ENCODE measurements around the gene REC8.
A peak's percentile ranks its signal among the peaks of the same experiment; 100 is the strongest.
"Not testable (repeated sequence)": the region's sequence is repeated elsewhere in the genome, so short reads cannot be mapped to it uniquely, and the experiment has no call there.

REC8 gene

DNA sequence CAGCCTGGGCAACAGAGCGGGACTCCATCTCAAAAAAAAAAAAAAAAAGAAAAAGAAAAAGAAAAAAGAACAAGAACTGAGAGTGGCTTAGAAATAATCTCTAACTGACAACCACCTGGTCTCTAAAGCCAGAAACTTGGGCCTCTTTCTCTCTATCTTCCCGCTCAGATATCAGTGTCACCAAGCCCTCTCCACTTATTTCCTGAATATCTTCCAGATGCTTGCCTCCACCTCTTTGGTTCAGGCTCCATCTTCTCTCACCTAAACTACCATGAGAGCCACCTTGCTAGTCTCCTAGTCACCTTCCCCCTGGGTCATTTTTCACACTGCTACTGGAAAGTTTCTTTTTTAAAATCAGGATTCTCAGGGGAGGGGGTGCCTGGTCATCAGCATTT is 25.2 kb downstream of the REC8 start:
- no peak for DNase-seq (ENCODE audit: low read depth in 1 of 2, low spot score in 1 of 2)

DNA sequence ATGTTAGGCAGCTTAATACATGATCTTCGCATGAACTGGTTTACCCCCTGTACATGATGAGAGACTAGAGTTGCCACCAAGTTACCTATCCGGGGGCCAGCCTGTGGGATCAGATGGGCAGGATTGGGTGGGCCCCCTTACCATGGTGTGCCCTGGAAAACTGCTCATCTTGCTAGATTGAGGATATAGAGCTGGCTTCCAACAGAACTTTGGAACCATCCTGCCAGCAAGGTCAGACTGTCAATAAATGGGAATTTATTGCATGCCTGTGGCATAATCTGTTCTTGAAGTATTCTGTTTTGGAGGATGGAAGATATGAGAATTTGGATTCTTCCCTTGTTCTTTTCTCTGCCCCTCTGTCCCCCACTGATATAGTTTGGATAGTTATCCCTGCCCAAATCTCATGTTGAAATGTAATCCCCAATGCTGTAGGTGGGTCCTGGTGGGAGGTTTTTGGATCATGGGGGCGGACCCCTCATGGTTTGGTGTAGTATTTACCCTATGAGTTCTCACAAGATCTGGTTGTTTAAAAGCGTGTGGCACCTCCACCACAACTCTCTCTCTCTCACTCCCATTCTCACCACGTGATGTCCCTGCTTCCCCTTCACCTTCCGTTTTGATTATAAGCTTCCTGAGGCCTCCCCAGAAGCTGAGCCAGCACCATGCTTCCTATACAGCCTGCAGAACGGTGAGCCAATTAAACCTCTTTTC is 27.1 kb downstream of the REC8 start:
- no peak for DNase-seq (ENCODE audit: low read depth in 1 of 2, low spot score in 1 of 2)

GRCh38 chr14:24202538-24202937 is 30.7 kb downstream of the REC8 start:
- not testable (repeated sequence) for DNase-seq (ENCODE audit: low read depth in 1 of 2, low spot score in 1 of 2)

GRCh38 chr14:24203249-24203886 is 31.5 kb downstream of the REC8 start:
- not testable (repeated sequence) for DNase-seq (ENCODE audit: low read depth in 1 of 2, low spot score in 1 of 2)

DNA sequence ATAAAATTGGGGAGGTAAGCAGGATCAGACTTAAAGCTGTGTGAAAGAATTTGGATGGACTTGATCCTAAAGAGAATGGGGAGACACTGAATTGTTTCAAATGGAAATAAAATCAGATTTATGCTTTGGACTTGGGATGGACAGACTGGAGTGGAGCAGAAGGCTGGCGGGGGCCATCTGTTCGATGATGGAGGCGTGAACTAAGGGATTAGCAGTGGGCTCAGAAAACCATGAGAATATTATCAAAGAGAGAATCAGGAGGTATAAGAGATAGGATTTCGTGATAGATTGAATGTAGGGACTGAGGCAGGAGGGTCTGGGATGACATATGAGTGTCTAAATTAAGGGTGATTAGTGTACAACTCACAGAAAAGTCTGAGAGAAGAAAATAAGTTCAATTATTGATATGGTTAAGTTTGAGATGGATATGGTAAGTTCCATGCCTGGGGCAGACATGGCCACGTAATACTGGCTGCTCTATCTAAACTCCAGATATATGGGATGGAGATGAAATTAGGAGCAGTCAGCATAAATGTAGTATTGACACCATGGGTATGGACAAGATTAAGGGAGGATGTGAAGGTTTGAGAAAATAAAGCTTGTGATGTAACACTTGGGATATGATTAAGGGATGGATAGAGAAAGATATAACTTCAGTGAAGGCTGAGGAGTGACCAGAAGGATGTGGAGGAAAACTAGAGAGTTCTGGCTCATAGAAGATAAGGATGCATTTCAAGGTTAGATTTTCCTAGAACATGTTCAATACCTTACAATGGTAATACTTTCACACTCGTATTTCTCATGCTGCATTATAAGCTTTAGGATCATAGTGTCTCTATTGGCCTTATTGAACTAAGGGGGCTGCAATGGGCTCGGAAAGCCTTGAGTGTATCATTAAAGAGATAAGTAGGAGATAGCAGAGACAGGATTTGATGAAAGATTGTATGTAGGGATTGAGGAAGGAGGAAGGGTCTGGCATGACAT is 32.6 kb downstream of the REC8 start:
- no peak for DNase-seq (ENCODE audit: low read depth in 1 of 2, low spot score in 1 of 2)

- DNase-seq (ENCODE audit: low read depth in 1 of 2, low spot score in 1 of 2) = no peak
Measured at GRCh38 chr14:24206260-24207103, 34.6 kb downstream of the REC8 start.

DNA sequence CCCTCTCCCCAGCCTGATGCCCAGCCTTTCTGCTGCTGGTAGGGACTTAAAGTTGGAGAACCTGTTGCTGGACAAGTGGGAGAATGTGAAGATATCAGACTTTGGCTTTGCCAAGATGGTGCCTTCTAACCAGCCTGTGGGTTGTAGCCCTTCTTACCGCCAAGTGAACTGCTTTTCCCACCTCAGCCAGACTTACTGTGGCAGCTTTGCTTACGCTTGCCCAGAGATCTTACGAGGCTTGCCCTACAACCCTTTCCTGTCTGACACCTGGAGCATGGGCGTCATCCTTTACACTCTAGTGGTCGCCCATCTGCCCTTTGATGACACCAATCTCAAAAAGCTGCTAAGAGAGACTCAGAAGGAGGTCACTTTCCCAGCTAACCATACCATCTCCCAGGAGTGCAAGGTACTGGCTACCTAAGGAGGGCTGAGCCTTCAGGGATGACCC is 35.2 kb downstream of the REC8 start:
- DNase-seq (ENCODE audit: low read depth in 1 of 2, low spot score in 1 of 2) = no peak

DNA sequence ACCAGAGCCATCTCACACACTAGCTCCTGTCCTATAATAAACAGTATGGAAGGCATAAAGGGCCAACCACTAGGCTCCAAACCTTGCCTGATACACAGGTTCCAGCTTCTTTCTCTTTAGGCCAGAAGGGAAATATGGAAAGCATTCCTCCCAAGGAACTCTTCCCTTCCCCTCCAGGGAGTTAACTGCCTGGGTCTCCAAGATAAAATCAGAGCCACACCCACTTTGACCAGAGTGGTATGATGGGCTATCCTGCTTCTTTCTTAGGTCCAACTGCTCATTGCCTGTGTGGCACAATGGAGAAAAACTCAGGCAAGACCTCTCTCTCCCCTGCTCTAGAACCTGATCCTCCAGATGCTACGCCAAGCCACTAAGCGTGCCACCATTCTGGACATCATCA is 35.7 kb downstream of the REC8 start:
- no peak for DNase-seq (ENCODE audit: low read depth in 1 of 2, low spot score in 1 of 2)

DNA sequence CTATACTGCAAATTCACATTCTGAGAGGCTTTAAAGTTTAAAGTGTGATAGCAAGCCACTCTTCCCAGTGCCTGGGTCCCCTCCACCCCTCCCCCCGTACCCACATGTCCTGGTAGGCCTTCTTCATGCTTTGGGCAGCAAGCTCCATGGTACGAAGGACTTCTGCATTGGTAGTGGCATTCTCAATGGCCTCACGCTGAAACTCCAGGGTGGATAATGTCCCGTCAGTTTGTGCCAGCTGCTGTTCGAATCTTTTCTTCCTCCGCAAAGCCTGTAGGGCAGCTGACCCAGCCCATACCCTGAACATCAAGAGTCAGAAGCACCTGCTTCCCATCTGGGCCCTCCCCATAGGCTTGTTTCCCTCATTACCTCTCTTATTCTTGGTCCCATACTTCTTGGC is 39.4 kb downstream of the REC8 start:
- no peak for DNase-seq (ENCODE audit: low read depth in 1 of 2, low spot score in 1 of 2)

- peak; percentile 92 to 93 for DNase-seq (ENCODE audit: low read depth in 1 of 2, low spot score in 1 of 2)
Measured at GRCh38 chr14:24212924-24213865, 41.3 kb downstream of the REC8 start, which contains the start of gene CHMP4A. Gene CHMP4A (minus strand): TSS chr14:24213488. CDS start chr14:24213439, 49 bp downstream.

DNA sequence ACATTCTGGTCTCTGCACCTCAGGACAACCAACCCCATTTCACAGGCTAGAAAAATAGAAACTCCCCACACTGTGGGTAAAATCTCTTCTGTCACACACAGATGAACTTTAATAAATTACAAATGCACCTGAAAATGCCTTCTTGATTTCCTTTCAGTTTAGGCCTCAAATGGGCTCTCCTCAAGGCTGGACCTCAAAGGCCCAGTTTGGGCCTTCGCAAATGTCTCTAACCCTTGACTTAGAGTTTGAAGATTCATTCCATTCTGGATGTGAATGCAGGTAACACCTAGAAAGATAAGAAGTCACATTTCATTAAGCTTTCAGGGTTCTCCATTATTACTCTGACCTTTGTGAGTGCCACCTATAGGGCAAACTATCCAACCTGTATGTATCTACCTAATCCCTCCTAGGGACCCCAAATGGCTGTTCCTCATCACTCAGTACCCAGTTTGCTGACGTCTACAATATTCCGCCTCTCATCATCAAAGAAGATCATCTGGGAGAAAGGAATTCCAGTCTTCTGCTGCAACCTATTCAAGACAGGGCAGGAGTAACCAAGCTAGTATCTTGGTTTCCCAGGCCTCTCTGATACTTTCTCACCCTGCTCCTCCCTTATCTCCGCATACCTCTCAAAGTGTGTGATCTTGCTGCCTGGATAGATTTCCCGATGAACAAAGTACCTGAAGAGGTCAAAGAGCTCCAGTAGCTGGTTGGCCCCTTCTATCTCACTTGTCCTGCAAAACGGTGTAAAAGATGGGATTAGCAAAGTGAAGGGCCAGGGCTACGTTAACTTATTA is 42.2 kb downstream of the REC8 start:
- no peak for DNase-seq (ENCODE audit: low read depth in 1 of 2, low spot score in 1 of 2)

DNA sequence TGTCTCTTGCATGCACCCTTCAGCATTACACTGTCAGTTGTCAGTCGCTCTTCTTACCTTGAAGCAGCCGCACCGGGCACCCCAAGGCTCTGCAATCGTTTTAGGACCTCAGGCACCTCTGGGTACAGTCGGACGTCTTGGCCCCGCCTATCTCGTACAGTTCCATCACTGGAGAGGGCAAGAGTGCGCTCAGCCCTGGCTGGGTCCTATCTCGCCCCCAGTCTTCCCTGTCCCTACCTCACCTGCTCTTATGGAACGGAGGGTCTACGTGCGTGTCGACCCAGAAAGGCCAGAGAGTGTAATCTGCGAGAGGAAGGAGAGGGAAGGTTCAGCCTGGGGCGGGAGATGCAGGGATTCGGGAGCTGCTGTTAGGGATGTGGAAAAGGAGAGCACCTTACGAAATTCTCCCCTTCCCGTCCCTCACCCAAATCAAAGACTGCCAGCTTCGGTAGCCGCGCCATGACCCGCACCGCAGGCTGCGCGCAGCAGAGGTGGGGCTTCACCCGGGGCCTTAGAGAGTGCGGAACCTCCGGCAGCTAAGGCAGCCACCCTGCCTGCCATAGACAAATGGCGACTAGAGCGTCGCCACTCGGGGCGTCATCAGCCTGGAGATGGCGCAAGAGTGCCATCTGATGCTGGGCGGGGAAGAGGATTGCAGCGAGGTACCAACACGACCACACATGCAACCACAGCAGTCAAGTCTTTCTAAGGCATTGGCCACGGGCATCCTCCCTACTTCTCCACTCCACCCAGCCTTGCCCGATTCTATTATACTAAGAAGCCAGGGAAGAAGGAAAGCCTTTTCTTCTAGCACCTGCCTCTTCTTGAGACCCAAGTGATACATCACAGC is 43.8 kb downstream of the REC8 start, which contains the start of gene MDP1:
Gene MDP1, minus strand, starts transcription at position 572 of the 850 bp plus-strand sequence. Its CDS starts 111 bp downstream, at position 461.
- peak; percentile 70 to 75 for DNase-seq (ENCODE audit: low read depth in 1 of 2, low spot score in 1 of 2)

- no peak for DNase-seq (ENCODE audit: low read depth in 1 of 2, low spot score in 1 of 2)
Measured at GRCh38 chr14:24216345-24216699, 44.4 kb downstream of the REC8 start.

DNA sequence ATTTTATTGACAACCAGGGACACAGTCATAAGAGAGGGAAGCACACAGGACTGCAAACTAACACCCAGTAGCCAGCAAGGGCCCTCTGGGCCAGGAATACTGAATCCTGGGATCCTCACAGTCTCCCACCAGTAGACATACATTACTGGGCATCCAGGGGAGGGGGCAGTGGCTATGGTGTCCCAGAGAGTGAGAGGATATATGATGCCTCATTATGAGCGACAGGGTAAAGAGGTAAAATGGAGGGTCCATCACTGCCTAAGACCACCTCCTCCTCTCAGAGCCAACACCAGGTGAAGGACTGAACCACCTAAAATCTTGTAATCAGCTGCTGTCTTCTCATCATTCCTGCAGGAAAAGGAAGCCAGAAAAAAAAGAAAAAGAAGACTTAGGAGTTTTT is 45.0 kb downstream of the REC8 start:
- DNase-seq (ENCODE audit: low read depth in 1 of 2, low spot score in 1 of 2) = not testable (repeated sequence)

- DNase-seq (ENCODE audit: low read depth in 1 of 2, low spot score in 1 of 2) = no peak
Measured at GRCh38 chr14:24219080-24219479, 47.2 kb downstream of the REC8 start.

GRCh38 chr14:24219521-24219920 is 47.6 kb downstream of the REC8 start:
- no peak for DNase-seq (ENCODE audit: low read depth in 1 of 2, low spot score in 1 of 2)

DNA sequence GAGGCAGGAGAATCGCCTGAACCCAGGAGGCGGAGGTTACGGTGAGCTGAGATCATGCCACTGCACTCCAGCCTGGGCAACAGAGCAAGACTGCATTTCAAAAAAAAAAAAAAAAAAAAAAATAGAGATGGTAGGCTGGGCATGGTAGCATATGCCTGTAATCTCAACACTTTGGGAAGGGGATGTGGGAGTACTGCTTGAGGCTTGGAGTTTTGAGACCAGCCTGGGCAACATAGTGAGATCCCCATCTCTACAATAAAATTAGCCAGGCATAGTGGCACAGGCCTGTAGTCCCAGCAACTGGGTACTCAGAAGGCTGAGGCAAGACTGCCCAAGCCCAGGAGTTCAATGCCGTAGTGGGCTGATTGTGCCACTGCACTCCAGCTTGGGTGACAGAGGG is 51.1 kb downstream of the REC8 start:
- DNase-seq (ENCODE audit: low read depth in 1 of 2, low spot score in 1 of 2) = not testable (repeated sequence)

DNA sequence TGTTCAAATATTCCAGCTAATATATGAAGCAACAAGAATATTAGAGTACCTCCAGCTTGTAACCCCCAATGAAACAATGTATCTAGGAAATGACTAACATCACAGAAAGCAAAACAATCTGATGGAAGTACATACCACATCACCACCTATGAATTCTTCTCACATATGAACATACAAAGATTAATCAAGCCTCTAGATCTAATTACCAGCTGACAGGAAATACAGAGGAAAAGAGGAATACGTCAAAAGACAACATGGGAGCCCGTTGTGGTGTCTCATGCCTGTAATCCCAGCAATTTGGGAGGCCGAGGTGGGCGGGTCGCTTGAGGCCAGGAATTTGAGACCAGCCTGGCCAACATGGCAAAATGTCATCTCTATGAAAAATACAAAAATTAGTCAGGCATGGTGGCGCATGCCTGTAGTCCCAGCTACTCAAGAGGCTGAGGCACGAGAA is 52.8 kb downstream of the REC8 start:
- no peak for DNase-seq (ENCODE audit: low read depth in 1 of 2, low spot score in 1 of 2)

Data from activated T-helper 1 cell treated with anti-CD3 and anti-CD28 coated beads, Interleukin-2, amount 50 U/mL, for 16 hours (primary cell).